Measurements from ENCODE around the gene CAMK2G. TPM values are rescaled to one million over a fixed set of nuclear protein-coding genes. Genes with fewer than 3 reads are reported as not detected.
A peak's percentile ranks its signal among the peaks of the same experiment; 100 is the strongest.

CAMK2G gene
- total RNA-seq, 2 donors from 2014 or later, result 40.0 to 45.8 TPM

DNA sequence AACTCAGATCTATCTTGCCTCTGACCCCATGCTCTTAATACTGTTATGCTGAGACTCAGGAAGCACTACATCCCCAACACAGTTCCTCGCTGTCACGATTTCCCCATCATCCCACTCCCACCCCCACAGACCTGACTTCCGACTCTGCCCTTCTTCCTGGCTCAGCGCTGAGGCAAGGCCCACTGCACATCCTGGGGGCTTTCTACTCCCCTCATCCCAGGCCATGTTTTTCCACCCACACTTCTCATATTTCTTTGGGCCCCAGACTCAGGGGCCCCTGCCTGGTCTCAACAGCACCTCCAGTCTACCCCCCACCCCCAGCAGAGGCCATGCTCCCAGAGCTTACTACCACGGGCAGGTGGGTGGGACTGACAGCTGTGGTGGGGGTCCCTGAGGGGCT is 55.3 kb downstream of the CAMK2G start:
- Histone ChIP-seq H3K27ac (no peak overlapping the region), H3K27me3 (no peaks in the 10 kb centered on the region), H3K4me3 (no peak overlapping the region), H3K4me1 (peaks cover 8% of the 10 kb centered on the region), H3K36me3 (no peaks in the 10 kb centered on the region), H3K9me3 (no peaks in the 10 kb centered on the region), H3K9ac (ENCODE audit: low read depth in 2 of 2, low read length in 2 of 2) (peak overlapping the region in 1 of 2 donors; percentile 64)
- TF ChIP-seq, protein P1, sequence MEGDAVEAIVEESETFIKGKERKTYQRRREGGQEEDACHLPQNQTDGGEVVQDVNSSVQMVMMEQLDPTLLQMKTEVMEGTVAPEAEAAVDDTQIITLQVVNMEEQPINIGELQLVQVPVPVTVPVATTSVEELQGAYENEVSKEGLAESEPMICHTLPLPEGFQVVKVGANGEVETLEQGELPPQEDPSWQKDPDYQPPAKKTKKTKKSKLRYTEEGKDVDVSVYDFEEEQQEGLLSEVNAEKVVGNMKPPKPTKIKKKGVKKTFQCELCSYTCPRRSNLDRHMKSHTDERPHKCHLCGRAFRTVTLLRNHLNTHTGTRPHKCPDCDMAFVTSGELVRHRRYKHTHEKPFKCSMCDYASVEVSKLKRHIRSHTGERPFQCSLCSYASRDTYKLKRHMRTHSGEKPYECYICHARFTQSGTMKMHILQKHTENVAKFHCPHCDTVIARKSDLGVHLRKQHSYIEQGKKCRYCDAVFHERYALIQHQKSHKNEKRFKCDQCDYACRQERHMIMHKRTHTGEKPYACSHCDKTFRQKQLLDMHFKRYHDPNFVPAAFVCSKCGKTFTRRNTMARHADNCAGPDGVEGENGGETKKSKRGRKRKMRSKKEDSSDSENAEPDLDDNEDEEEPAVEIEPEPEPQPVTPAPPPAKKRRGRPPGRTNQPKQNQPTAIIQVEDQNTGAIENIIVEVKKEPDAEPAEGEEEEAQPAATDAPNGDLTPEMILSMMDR (IDR thresholded peaks at IDR 0.05), result no peak
- intact Hi-C loops (cut with DNase I), result no loop called here
- no peak for DNase-seq

DNA sequence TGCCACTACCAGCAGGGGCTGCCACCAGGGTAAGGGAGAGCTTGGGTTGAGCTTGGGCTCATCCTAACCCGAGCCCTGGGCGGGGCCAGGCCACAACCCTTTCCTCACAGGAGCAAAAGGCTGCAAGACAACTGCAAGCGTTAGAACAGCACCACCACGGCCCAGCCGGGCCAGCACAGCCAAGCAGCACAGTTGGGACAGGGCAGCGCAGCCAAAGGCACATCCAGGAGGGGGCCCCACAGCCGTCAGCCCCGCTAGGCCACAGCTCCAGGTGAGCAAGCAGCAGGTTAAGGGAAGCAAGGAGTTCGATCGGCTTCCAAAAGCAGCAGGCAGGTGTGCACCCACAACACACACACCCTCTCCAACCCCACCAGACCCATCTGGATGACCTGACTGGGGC is 56.0 kb downstream of the CAMK2G start:
- intact Hi-C loops (cut with DNase I), result no loop called here
- H3K27ac ChIP-seq, result no peak overlapping the region
- H3K36me3 ChIP-seq, result no peaks in the 10 kb centered on the region
- peaks cover 8% of the 10 kb centered on the region for H3K4me1 ChIP-seq
- H3K9ac ChIP-seq (ENCODE audit: low read depth in 2 of 2, low read length in 2 of 2), result no peak overlapping the region
- H3K9me3 ChIP-seq, result no peaks in the 10 kb centered on the region
- TF ChIP-seq, protein P1 (IDR thresholded peaks at IDR 0.05), result no peak
- no peak for DNase-seq
- H3K27me3 ChIP-seq, result no peaks in the 10 kb centered on the region
- H3K4me3 ChIP-seq, result no peak overlapping the region

DNA sequence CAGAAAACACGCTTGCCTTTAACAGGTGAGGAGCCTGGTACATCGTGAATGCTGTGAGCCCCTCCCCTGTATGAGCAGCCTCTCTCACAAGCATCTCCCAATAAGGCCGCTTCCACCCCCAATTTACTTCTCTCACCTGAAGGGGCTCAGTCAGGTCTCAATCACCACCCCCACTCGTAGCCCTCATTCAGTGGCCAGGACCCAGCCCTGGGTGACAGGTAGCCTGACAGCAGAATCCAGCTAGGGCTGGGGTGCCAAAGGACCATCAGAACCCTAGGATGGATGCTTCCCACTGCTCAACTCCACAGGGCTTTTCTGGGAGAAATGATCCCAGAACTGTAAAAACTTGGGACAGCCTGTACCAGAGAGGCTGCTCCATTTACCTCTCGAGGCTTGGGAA is 56.5 kb downstream of the CAMK2G start:
- TF ChIP-seq, protein P1 (IDR thresholded peaks at IDR 0.05), result no peak
- no peak overlapping the region for H3K9ac ChIP-seq (ENCODE audit: low read depth in 2 of 2, low read length in 2 of 2)
- peaks cover 8% of the 10 kb centered on the region for H3K4me1 ChIP-seq
- no peak overlapping the region for H3K27ac ChIP-seq
- no peak overlapping the region for H3K4me3 ChIP-seq
- H3K27me3 ChIP-seq, result no peaks in the 10 kb centered on the region
- intact Hi-C loops (cut with DNase I), result no loop called here
- no peaks in the 10 kb centered on the region for H3K36me3 ChIP-seq
- H3K9me3 ChIP-seq, result no peaks in the 10 kb centered on the region
- no peak for DNase-seq

DNA sequence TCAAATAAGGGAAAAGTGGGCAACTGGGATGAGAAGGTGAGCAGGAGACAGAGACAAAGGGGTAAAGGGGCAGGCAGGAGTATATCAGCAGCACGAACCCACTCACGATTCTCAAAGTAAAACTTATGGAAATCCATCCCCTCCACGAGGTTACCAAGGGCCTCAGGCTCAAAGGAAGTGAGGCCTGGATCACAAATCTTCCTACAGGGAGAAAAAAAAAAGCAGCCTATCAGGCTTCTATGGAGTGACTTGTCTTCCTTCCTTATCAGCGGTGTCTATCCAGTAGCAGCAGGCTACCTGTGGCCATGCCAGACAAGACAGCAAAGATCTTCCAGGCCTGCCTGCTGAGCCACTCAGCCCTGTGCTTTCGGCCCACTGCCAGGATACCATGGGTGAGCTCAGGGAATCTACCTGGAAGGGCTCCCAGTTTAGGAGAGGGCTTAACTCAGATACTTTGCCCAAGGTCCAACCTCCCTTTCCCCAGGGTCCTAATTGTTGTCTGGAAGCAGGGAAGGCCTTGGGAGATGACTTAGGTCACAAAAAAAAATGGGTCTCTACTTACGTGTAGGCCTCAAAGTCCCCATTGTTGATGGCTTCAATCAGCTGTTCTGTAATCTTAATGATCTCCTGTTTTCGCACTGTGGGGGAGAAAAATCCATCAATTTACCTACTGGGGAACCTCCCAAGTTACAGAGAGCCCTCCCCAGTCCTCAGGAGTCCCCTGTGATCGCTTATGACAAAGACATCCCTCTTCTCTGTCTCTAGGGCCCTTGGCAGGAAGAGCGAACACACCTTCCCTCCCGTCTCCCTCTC is 57.2 kb downstream of the CAMK2G start:
- H3K9ac ChIP-seq (ENCODE audit: low read depth in 2 of 2, low read length in 2 of 2), result no peak overlapping the region
- H3K4me1 ChIP-seq, result peaks cover 8% of the 10 kb centered on the region
- DNase-seq, result no peak
- no peaks in the 10 kb centered on the region for H3K27me3 ChIP-seq
- intact Hi-C loops (cut with DNase I), result no loop called here
- no peaks in the 10 kb centered on the region for H3K36me3 ChIP-seq
- no peak overlapping the region for H3K4me3 ChIP-seq
- no peak overlapping the region for H3K27ac ChIP-seq
- TF ChIP-seq, protein P1 (IDR thresholded peaks at IDR 0.05), result no peak
- H3K9me3 ChIP-seq, result no peaks in the 10 kb centered on the region

DNA sequence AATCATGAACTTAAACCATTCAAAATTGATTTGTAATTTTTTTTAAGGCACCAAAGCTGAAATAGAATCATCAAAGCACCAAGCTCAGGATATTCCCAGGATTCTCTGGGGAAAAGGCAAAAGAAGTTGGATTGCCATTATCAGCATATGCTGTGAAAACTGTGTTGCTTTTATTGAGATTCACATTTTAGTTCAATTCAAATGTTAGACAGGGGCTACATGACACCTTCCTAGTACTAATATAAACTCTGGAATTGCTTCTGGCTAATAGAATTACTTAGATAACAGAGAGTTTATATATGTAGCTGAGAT is 58.7 kb downstream of the CAMK2G start:
- H3K4me3 ChIP-seq, result no peak overlapping the region
- H3K27me3 ChIP-seq, result no peaks in the 10 kb centered on the region
- TF ChIP-seq, protein P1 (IDR thresholded peaks at IDR 0.05), result no peak
- DNase-seq, result no peak
- H3K9me3 ChIP-seq, result no peaks in the 10 kb centered on the region
- no peak overlapping the region for H3K9ac ChIP-seq (ENCODE audit: low read depth in 2 of 2, low read length in 2 of 2)
- H3K36me3 ChIP-seq, result no peaks in the 10 kb centered on the region
- intact Hi-C loops (cut with DNase I), result no loop called here
- peaks cover 8% of the 10 kb centered on the region for H3K4me1 ChIP-seq
- no peak overlapping the region for H3K27ac ChIP-seq
